Osteocyte (in vitro differentiated cells): ENCODE data around the gene TMED5. TPM values are rescaled to one million over a fixed set of nuclear protein-coding genes. Genes with fewer than 3 reads are reported as not detected.
"Not testable (repeated sequence)": the region's sequence is repeated elsewhere in the genome, so short reads cannot be mapped to it uniquely, and the experiment has no call there.

Experiments
- DNase-seq: peaks from one replicate; pipeline ENCODE4 v3.0.0; 2021; ENCODE audit warnings: mixed read lengths; ENCODE audit not compliant: unreplicated experiment; ENCODE audit errors: extremely low spot score
- H3K27ac Mint-ChIP-seq: one replicate; pipeline ENCODE4 v1.8.0; 2021; ENCODE audit warnings: mild to moderate bottlenecking, mixed read lengths; ENCODE audit not compliant: unreplicated experiment
- H3K27me3 Mint-ChIP-seq: one replicate; pipeline ENCODE4 v1.8.0; 2021; ENCODE audit warnings: mixed read lengths; ENCODE audit not compliant: unreplicated experiment
- H3K36me3 Mint-ChIP-seq: one replicate; pipeline ENCODE4 v1.8.0; 2021; ENCODE audit warnings: mixed read lengths; ENCODE audit not compliant: unreplicated experiment
- H3K4me1 Mint-ChIP-seq: one replicate; pipeline ENCODE4 v1.8.0; 2021; ENCODE audit warnings: mixed read lengths; ENCODE audit not compliant: unreplicated experiment
- H3K4me3 Mint-ChIP-seq: one replicate; pipeline ENCODE4 v1.8.0; 2021; ENCODE audit warnings: mild to moderate bottlenecking, moderate library complexity, mixed read lengths; ENCODE audit not compliant: unreplicated experiment
- H3K9me3 Mint-ChIP-seq: one replicate; pipeline ENCODE4 v1.8.0; 2021; ENCODE audit warnings: mixed read lengths; ENCODE audit not compliant: unreplicated experiment
- CTCF ChIP-seq: fragments of 200-600 bp; sonication (generic); IDR thresholded peaks from 2 replicates; pipeline ENCODE4 v1.5.0; 2021; ENCODE audit warnings: antibody characterized with exemption, mild to moderate bottlenecking, moderate library complexity
- long read RNA-seq: library from polyadenylated mRNA; unstranded; transcript quantifications from one replicate; pipeline ENCODE4 v2.0.0, GENCODE V29; 2021
- total RNA-seq: library from RNA; stranded (reverse); gene quantifications from 2 replicates; pipeline ENCODE4 v1.2.1, GENCODE V29; 2021

The TMED5 gene
- 27.1 and 31.5 TPM in 2 replicates for total RNA-seq
- long read RNA-seq, full-length matches to known transcripts, result 103 of 111 reads
- long read RNA-seq, partial matches to known transcripts, result 2 of 111 reads
- long read RNA-seq, other reads (novel, unspliced or antisense), result 6 of 111 reads

GRCh38 chr1:93179886-93180722, at the start of gene TMED5:
TMED5 (minus strand) TSS chr1:93180413; CDS start chr1:93180242, 171 bp downstream.
- Mint-ChIP-seq H3K9me3 (no peaks in the 10 kb centered on the region), H3K36me3 (peaks cover 2% of the 10 kb centered on the region)

GRCh38 chr1:93223023-93223675, 42.9 kb upstream of the TMED5 start:
- H3K36me3 Mint-ChIP-seq, result peaks cover 22% of the 10 kb centered on the region
- H3K4me1 Mint-ChIP-seq, result no peaks in the 10 kb centered on the region
- H3K9me3 Mint-ChIP-seq, result no peaks in the 10 kb centered on the region
- no peak for DNase-seq
- no peak for TF ChIP-seq CTCF
- no peak overlapping the region for H3K27ac Mint-ChIP-seq
- no peak overlapping the region for H3K4me3 Mint-ChIP-seq
- H3K27me3 Mint-ChIP-seq, result no peaks in the 10 kb centered on the region

More at GRCh38 chr1:93179886-93180722, at the start of gene TMED5:
- Mint-ChIP-seq H3K27me3 (no peaks in the 10 kb centered on the region), H3K27ac (peak within 1 kb of the TSS; percentile 99), H3K4me3 (peak within 1 kb of the TSS; percentile 98), H3K4me1 (peaks cover 30% of the 10 kb centered on the region)
- peak; percentile 34 for TF ChIP-seq CTCF
- peak; percentile 99 for DNase-seq

GRCh38 chr1:93221913-93222312, 41.7 kb upstream of the TMED5 start:
- Mint-ChIP-seq H3K27me3 (no peaks in the 10 kb centered on the region), H3K4me3 (no peak overlapping the region), H3K36me3 (peaks cover 24% of the 10 kb centered on the region), H3K9me3 (no peaks in the 10 kb centered on the region), H3K4me1 (no peaks in the 10 kb centered on the region), H3K27ac (no peak overlapping the region)
- no peak for TF ChIP-seq CTCF
- no peak for DNase-seq

- H3K9me3 Mint-ChIP-seq, H3K27me3 Mint-ChIP-seq, H3K27ac Mint-ChIP-seq, H3K4me1 Mint-ChIP-seq, H3K4me3 Mint-ChIP-seq, DNase-seq: not testable (repeated sequence)
- peaks cover 24% of the 10 kb centered on the region for H3K36me3 Mint-ChIP-seq
Measured at GRCh38 chr1:93220716-93221115, 40.5 kb upstream of the TMED5 start.

- H3K4me3 Mint-ChIP-seq, result no peak overlapping the region
- peaks cover 24% of the 10 kb centered on the region for H3K36me3 Mint-ChIP-seq
- H3K9me3 Mint-ChIP-seq, result no peaks in the 10 kb centered on the region
- H3K27ac Mint-ChIP-seq, result no peak overlapping the region
- H3K4me1 Mint-ChIP-seq, result no peaks in the 10 kb centered on the region
- H3K27me3 Mint-ChIP-seq, result no peaks in the 10 kb centered on the region
- no peak for TF ChIP-seq CTCF
- DNase-seq, result no peak
Measured at GRCh38 chr1:93219443-93219842, 39.2 kb upstream of the TMED5 start.
